Peyer's patch (tissue), 4 donors: Measurements from ENCODE around the gene STK39.

Experiments
- CTCF ChIP-seq, 6 experiments: fragments of 450-650 bp in 4 of 6; fragments of 200-600 bp in 2 of 6; sonication (generic) in 1 of 6; IDR thresholded peaks; one replicate each; pipeline ENCODE4 v1.5.1; 2017 to 2019; ENCODE audit warnings: antibody characterized with exemption in 6 of 6, mild to moderate bottlenecking in 3 of 6, moderate library complexity in 1 of 6
- POLR2A ChIP-seq, 2 donors: fragments of 450-650 bp; IDR thresholded peaks; one replicate each; pipeline ENCODE4 v1.5.1; 2017; ENCODE audit warnings: antibody characterized with exemption in 2 of 2, mild to moderate bottlenecking in 2 of 2, moderate library complexity in 2 of 2

- TF ChIP-seq CTCF (IDR thresholded peaks at IDR 0.05) (no peak), POLR2A (IDR thresholded peaks at IDR 0.05) (no peak)
These were observed 9.1 kb upstream of the STK39 start for GRCh38 chr2:168256448-168256847.
